ENCODE measurements around the gene NECTIN1. TPM values are rescaled to one million over a fixed set of nuclear protein-coding genes. Genes with fewer than 3 reads are reported as not detected.

Gene NECTIN1, protein sequence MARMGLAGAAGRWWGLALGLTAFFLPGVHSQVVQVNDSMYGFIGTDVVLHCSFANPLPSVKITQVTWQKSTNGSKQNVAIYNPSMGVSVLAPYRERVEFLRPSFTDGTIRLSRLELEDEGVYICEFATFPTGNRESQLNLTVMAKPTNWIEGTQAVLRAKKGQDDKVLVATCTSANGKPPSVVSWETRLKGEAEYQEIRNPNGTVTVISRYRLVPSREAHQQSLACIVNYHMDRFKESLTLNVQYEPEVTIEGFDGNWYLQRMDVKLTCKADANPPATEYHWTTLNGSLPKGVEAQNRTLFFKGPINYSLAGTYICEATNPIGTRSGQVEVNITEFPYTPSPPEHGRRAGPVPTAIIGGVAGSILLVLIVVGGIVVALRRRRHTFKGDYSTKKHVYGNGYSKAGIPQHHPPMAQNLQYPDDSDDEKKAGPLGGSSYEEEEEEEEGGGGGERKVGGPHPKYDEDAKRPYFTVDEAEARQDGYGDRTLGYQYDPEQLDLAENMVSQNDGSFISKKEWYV
- 33.9 TPM for total RNA-seq

DNA sequence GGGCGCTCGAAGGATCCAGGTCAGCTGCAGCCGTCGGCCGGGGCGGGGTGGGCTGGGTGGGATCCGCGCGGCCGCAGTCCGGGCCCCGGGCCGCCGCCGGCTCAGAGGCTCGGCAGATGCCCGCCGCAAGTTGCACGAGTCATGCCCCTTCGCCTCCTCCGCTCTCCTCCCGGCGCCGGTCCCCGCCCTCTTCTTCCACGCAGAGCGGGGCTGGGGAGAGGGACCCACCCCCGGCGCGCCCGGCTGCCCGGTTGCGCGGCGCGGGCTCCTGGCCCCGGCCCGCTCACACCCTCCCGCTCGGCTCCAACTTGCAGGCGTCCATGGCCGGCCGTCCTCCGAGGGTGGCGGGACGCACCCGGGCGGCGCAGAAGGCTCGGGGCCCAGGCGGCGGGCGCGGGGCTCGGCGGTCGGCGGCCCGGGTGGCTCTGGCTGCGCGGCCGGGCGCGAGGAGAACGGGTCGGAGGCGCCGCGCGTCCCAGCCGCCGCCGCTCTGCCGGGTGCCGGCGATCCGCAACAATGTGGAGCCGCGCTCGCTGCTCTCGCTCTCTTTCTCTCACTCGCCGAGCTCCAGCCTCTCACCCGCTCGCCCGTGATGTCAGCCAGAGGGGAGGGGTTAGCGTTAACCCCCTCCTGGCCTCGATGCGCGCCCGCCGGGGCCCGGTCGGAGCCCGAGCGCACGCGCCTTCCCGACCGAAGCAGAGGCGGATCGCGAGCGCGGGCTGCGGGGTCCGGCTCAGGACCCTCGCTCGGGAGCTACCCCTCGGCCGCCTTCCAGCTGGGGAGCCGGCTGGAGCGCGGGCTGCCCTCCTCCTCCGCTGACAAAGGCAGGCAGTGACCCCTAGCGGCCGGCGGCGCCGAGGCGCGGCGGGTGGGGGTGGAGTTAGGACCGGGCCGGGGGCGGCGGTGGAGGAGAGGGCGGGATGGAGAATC lies at the start of gene NECTIN1:
TSS of gene NECTIN1 (minus strand) at position 550 of the 930 bp plus-strand sequence. CDS start 647 bp downstream, outside the sequence.

Small RNA genes lying within 50 kb of the gene (small RNA-seq; reads per million reads assigned to genes)
- gene RNU6-1123P, result not detected

Measured in diencephalon (tissue), 1 donor.